ENCODE results near the gene FBXL12.
"Not testable (repeated sequence)": the region's sequence is repeated elsewhere in the genome, so short reads cannot be mapped to it uniquely, and the experiment has no call there.

Gene FBXL12

DNA sequence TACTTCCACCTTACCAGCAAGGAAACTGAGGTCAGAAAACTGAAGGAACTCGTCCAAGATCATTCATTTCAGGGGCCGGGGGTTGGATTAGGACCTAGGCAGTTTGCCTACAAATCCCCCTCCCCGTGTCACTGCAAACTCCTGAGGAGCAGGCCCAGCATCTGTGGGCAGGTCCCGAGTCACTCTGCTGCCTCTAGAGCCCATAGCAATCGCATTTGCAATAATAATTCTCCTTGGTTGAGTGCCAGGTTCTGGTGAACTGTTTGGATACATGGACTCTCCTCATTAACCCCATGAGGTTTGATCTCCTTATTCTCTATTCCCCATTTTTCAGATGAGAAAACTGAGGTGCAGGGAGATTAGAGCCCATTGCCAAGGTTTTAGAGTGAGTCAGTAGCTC, 17.1 kb upstream of the FBXL12 start:
- DNase-seq = peak; percentile 52

GRCh38 chr19:9835507-9835949, 16.6 kb upstream of the FBXL12 start:
- no peak for DNase-seq

- DNase-seq = peak; percentile 99
These were observed 16.0 kb upstream of the FBXL12 start, which contains the start of gene PIN1 for GRCh38 chr19:9834726-9835506. TSS of gene PIN1 (plus strand) at chr19:9835318. CDS start at chr19:9835345, 27 bp downstream.

GRCh38 chr19:9834307-9834725, 15.4 kb upstream of the FBXL12 start:
- DNase-seq = no peak

DNA sequence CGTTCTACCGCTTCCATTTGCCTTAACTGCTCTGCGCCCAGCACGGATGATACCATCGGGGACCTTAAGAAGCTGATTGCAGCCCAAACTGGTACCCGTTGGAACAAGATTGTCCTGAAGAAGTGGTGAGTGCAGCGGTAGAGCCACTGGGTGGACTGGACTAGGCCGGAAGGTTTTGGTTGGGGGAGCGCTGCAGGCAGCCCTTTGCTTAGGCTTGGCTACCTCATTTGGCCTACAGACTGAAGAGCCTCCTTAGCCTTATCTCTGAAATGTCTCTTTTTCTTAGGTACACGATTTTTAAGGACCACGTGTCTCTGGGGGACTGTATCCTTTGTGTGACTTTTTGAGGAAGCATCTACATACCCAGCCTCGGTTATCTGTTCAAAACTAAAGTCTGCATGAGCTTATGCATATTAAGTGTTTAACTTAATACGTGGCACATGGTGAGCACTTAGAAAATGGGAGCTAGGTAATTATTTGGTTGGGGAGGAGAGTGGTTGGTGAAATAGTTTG, 9.7 kb upstream of the FBXL12 start:
- DNase-seq = no peak

GRCh38 chr19:9827289-9828238, 8.7 kb upstream of the FBXL12 start, which contains the start of gene UBL5:
TSS of gene UBL5 (plus strand) at chr19:9827918. CDS start at chr19:9828338, 420 bp downstream.
- DNase-seq = peak; percentile 77

DNA sequence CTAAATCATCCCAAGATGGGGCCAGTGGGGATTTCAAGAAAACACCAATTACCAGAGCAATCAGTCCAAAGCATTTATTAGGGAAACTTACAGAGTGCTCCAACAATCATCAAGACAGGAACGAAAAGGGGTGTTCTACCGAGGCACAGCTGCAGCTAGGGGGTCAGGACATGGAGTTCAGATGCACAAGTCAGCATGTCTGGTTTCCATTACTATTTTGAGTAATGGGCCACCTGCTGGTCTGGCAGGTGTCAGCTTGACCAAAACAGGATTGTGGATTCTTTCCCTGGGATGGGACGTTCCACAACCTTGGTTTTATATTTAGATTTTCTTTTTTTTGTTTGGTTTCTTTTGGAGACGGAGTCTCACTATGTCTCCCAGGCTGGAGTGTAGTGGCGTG, 4.9 kb upstream of the FBXL12 start:
- DNase-seq = no peak

DNA sequence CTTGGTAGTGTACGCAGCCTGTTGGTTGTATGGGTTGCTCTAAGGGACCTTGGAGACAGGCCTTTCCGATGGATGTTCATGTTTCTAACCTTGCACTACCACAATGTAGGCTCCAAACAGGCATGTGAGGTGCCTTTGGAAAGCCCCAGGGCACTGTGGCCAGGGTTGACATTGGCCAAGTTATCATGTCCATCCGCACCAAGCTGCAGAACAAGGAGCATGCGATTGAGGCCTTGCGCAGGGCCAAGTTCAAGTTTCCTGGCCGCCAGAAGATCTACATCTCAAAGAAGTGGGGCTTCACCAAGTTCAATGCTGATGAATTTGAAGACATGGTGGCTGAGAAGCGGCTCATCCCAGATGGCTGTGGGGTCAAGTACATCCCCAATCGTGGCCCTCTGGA, 1.2 kb upstream of the FBXL12 start:
- not testable (repeated sequence) for DNase-seq

DNA sequence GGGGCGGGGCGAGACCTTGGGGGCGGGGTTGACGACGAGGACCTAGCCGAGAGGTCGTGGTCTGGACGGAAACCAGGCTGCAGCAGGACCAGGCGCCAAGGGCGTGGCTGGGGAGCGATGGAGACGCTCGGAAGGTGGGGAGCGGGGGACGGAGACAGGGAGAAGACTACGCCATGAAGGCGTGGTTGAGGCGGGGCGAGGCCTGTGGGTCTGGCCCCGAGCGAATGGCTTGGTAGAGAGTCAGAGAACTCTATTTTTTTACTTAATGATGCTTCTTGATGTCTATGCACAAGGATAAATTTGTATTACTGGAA, 674 bp upstream of the FBXL12 start:
- no peak for DNase-seq

DNA sequence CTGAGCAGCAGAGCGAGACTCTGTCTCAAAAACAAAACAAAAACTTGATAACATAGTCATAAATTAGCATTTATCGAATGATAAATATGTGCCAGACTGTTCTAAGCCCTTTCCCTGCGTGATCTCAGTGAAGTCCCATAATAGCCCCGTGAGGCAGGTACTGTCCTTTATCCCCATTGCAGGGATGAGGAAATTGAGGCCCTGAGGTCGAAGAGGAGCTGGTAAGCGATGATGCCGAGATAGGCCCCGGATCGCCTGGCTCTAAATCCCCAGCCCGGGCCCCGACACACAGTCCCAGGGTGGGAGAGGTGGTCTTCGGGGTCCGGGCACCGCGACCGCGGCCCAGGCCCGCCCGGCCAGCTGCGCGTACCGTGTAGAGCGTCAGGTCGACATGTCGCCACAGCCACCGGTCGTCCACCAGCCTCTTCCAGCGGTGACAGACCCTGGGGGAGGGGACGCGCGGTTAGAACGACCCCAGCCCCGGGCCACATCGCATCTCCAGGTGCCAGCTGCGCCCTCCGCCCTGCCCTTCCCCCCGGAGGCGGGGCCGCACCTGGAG, 625 bp downstream of the FBXL12 start:
- no peak for DNase-seq

- no peak for DNase-seq
These were observed 7.7 kb downstream of the FBXL12 start for GRCh38 chr19:9811139-9811538.

GRCh38 chr19:9808855-9809824, 9.7 kb downstream of the FBXL12 start:
- DNase-seq = no peak

DNA sequence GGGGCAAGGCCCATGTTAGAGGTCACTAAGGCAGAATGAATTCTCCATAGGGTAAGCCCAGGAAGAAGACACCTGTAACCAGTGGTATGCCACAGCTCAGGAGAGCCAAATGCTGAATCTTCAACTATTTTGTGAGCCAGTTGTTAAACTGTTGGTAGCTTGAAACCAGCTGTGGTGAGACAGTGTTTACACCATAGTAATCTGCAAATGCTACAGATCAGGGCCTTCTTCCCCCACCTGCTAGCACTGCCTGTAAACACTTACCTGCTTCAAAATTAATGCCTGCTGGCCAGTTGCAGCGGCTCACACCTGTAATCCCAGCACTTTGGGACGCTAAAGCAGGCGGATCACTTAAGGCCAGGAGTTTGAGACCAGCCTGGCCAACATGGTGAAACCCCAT, 12.1 kb downstream of the FBXL12 start:
- DNase-seq = no peak

GRCh38 chr19:9801976-9802375, 16.9 kb downstream of the FBXL12 start:
- no peak for DNase-seq

DNA sequence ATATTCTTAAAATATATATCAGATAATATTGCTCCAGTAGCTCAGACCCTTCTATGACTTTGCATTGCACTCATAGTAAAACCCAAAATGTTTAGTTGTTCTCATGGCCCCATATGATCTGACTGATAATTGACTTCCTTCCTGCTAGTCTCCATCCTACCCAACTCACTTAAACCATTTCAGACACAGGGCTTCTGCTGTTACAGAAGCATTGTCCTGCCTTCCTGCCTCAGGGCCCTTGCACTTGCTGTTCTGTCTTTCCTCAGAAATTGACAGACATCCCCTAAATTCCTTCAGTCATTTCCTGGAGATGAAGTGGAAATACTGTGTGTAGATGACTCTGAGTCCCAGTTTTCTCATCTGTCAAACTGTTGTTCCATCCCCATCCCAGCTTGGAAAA, 19.7 kb downstream of the FBXL12 start:
- DNase-seq = no peak

- no peak for DNase-seq
These were observed 21.0 kb downstream of the FBXL12 start for GRCh38 chr19:9797871-9798270.

GRCh38 chr19:9796113-9796773, 22.6 kb downstream of the FBXL12 start:
- DNase-seq = peak; percentile 88

DNA sequence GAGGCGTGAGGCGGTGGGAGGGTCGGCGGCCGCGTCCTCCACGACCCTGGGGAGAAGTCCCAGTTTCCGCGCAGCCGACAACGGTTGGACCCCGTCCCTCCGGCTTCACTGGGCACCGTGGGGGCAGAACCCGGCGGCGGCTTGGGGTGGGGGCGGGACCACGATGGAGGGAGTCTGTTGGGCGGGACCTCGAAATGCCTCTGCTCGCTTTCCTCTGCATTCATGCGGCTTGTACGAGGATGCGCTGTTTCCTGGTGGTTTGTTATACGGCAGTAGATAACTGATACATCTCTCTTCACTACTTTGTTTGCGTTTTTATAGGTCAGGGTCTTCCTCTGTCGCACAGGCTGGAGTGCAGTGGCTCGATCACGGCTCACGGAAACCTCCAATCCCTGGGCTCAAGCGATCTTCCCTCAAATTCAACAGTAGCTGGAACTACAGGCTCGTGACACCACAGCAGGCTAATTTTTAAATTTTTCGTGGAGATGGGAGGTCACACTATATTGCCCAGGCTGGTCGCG, 25.7 kb downstream of the FBXL12 start:
- DNase-seq = peak; percentile 36

- peak; percentile 92 for DNase-seq
These were observed 26.4 kb downstream of the FBXL12 start for GRCh38 chr19:9792206-9793070.

DNA sequence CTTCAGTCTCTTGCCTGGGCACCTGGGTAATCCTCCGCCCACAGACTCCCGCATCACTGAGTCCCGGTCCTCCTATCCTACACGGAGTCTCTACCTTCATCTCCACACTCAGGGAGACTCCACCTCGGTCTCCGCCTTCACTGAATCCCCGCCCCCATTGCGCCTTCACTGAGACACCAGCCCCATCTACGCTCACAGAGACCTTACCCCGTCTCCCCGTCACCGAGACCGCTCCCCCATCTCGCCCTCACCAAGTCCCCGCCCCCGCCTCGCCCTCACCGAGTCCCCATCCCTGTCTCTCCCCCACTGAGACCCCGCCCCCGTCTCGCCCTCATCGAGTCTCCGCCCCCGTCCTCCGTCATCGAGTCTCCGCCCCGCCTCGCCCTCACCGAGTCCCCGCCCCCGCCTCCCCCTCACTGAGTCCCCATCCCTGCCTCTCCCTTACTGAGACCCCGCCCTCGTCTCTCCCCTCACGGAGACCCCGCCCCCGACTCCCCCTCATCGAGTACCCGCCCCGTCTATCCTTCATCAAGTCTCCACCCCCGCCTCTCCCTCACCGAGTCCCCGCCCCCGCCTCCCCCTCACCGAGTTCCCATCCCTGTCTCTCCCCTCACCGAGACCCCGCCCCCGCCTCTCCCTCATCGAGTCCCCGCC, 27.2 kb downstream of the FBXL12 start:
- DNase-seq = peak; percentile 96
